HG03064 (cell line): ENCODE data around the gene MED27.
"Not testable (repeated sequence)": the region's sequence is repeated elsewhere in the genome, so short reads cannot be mapped to it uniquely, and the experiment has no call there.

Source experiments
- ATAC-seq: cut with Tn5 transposase; IDR thresholded peaks from one replicate; pipeline ENCODE4 v1.9.1; 2021; ENCODE audit warnings: low read depth; ENCODE audit not compliant: unreplicated experiment

The MED27 gene

GRCh38 chr9:131937451-131937850 lies 142.2 kb downstream of the MED27 start:
- ATAC-seq: no peak

- no peak for ATAC-seq
Observed at GRCh38 chr9:131936929-131937328, 142.7 kb downstream of the MED27 start.

GRCh38 chr9:131934673-131935072 lies 145.0 kb downstream of the MED27 start:
- ATAC-seq: no peak

GRCh38 chr9:131927091-131927490 lies 152.6 kb downstream of the MED27 start:
- no peak for ATAC-seq

GRCh38 chr9:131926360-131926922 lies 153.2 kb downstream of the MED27 start:
- no peak for ATAC-seq

GRCh38 chr9:131925677-131926177 lies 153.9 kb downstream of the MED27 start:
- ATAC-seq: no peak

GRCh38 chr9:131923766-131924165 lies 155.9 kb downstream of the MED27 start:
- ATAC-seq: no peak

- ATAC-seq: no peak
Observed at GRCh38 chr9:131923132-131923671, 156.5 kb downstream of the MED27 start.

GRCh38 chr9:131921635-131922034 lies 158.0 kb downstream of the MED27 start:
- not testable (repeated sequence) for ATAC-seq

- no peak for ATAC-seq
Observed at GRCh38 chr9:131919216-131919615, 160.5 kb downstream of the MED27 start.

GRCh38 chr9:131918481-131918880 lies 161.2 kb downstream of the MED27 start:
- ATAC-seq: no peak

- ATAC-seq: no peak
Observed at GRCh38 chr9:131917009-131917408, 162.7 kb downstream of the MED27 start.

GRCh38 chr9:131915181-131915580 lies 164.5 kb downstream of the MED27 start:
- no peak for ATAC-seq

GRCh38 chr9:131912671-131913070 lies 167.0 kb downstream of the MED27 start:
- ATAC-seq: no peak

- ATAC-seq: no peak
Observed at GRCh38 chr9:131912069-131912468, 167.6 kb downstream of the MED27 start.

GRCh38 chr9:131910572-131910971 lies 169.1 kb downstream of the MED27 start:
- ATAC-seq: no peak

GRCh38 chr9:131905144-131905543 lies 174.5 kb downstream of the MED27 start:
- ATAC-seq: no peak

GRCh38 chr9:131899296-131900228 lies 180.1 kb downstream of the MED27 start:
- ATAC-seq: no peak

- ATAC-seq: no peak
Observed at GRCh38 chr9:131892902-131893500, 186.7 kb downstream of the MED27 start.

- ATAC-seq: no peak
Observed at GRCh38 chr9:131892162-131892707, 187.4 kb downstream of the MED27 start.

GRCh38 chr9:131891598-131891997 lies 188.1 kb downstream of the MED27 start:
- ATAC-seq: no peak
